GM12891 (cell line): Measurements from ENCODE around the gene ARMC5.

ENCODE experiments used
- POLR2A ChIP-seq: IDR thresholded peaks from 2 replicates; pipeline ENCODE4 v1.6.1; 2011; ENCODE audit warnings: low read depth, low read length, control low read depth
- POLR2AphosphoS5 ChIP-seq: IDR thresholded peaks from 2 replicates; pipeline ENCODE4 v1.6.1; 2011; ENCODE audit warnings: low read depth, low read length, control low read depth
- POU2F2 ChIP-seq: IDR thresholded peaks from 2 replicates; pipeline ENCODE4 v1.6.1; 2011; ENCODE audit warnings: low read depth, mild to moderate bottlenecking, control low read depth, low read length, moderate library complexity
- TAF1 ChIP-seq: IDR thresholded peaks from 2 replicates; pipeline ENCODE4 v1.6.1; 2011; ENCODE audit warnings: low read depth, low read length, control low read depth

GRCh38 chr16:31421587-31421986, 37.7 kb upstream of the ARMC5 start:
- no peak for TF ChIP-seq POLR2AphosphoS5
- no peak for TF ChIP-seq POLR2A
- no peak for TF ChIP-seq TAF1
- no peak for TF ChIP-seq POU2F2
